Naive thymus-derived CD4-positive, alpha-beta T cell (primary cell): ENCODE measurements around the gene LHX4. TPM values are rescaled to one million over a fixed set of nuclear protein-coding genes. Genes with fewer than 3 reads are reported as not detected.
A peak's percentile ranks its signal among the peaks of the same experiment; 100 is the strongest.

ENCODE experiments used
- ATAC-seq: fragments of 150-1000 bp; cut with Tn5 transposase; 2 replicates; pipeline ENCODE4 v1.10.0; 2021; ENCODE audit warnings: mild to moderate bottlenecking, moderate library complexity
- CTCF ChIA-PET: fragments of 350-600 bp; sonication (Branson Sonifier 250); formaldehyde crosslinking; loops from one replicate; lab custom pipeline; 2021; ENCODE audit warnings: antibody characterized with exemption; lab: Charles Lee
- POLR2A ChIA-PET: fragments of 350-600 bp; sonication (Branson Sonifier 250); formaldehyde crosslinking; loops from one replicate; lab custom pipeline; 2021; ENCODE audit warnings: antibody characterized with exemption, inconsistent platforms; lab: Charles Lee
- DNase-seq, 9 donors: peaks; one replicate each; pipeline versions ENCODE4 v3.0.0 to v3.0.0-alpha.2; 2020 to 2022; ENCODE audit warnings: mixed read lengths in 1 of 9
- H3K27ac ChIP-seq: one replicate; pipeline ENCODE4 v1.7.0; 2013; ENCODE audit warnings: mild to moderate bottlenecking, low read depth, low read length, moderate library complexity
- H3K27me3 ChIP-seq, 2 donors: one replicate each; pipeline ENCODE4 v1.7.0; 2013; ENCODE audit warnings: low read length in 2 of 2, mild to moderate bottlenecking in 2 of 2, moderate library complexity in 2 of 2; ENCODE audit not compliant: control insufficient read depth in 2 of 2, insufficient read depth in 2 of 2
- H3K36me3 ChIP-seq, 3 experiments: 1 replicate in 2 of 3; 2 replicates in 1 of 3; pipeline ENCODE4 v1.7.0; 2013; ENCODE audit warnings: low read length in 3 of 3, mild to moderate bottlenecking in 3 of 3, moderate library complexity in 1 of 3; ENCODE audit not compliant: insufficient read depth in 3 of 3, control insufficient read depth in 2 of 3
- H3K4me1 ChIP-seq, 2 donors: one replicate each; pipeline ENCODE4 v1.7.0; 2013; ENCODE audit warnings: low read length in 2 of 2, mild to moderate bottlenecking in 2 of 2, moderate library complexity in 1 of 2; ENCODE audit not compliant: control insufficient read depth in 2 of 2, insufficient read depth in 2 of 2
- H3K4me3 ChIP-seq: 2 replicates; pipeline ENCODE4 v1.7.0; 2013; ENCODE audit warnings: mild to moderate bottlenecking, low read length
- H3K9me3 ChIP-seq, 3 experiments: 1 replicate in 2 of 3; 2 replicates in 1 of 3; pipeline ENCODE4 v1.7.0; 2013; ENCODE audit warnings: low read length in 3 of 3; ENCODE audit not compliant: control insufficient read depth in 2 of 3
- H3K27ac Mint-ChIP-seq, 9 donors: one replicate each; pipeline ENCODE4 v1.8.0; 2020 to 2022; ENCODE audit warnings: mixed read lengths in 9 of 9, mild to moderate bottlenecking in 8 of 9, moderate library complexity in 5 of 9, inconsistent platforms in 2 of 9
- H3K27me3 Mint-ChIP-seq, 5 donors: one replicate each; pipeline ENCODE4 v1.8.0; 2021 to 2022; ENCODE audit warnings: mixed read lengths in 5 of 5, mild to moderate bottlenecking in 1 of 5
- H3K36me3 Mint-ChIP-seq, 5 donors: one replicate each; pipeline ENCODE4 v1.8.0; 2020 to 2022; ENCODE audit warnings: mixed read lengths in 5 of 5, mild to moderate bottlenecking in 3 of 5, inconsistent platforms in 1 of 5
- H3K4me1 Mint-ChIP-seq, 7 donors: one replicate each; pipeline ENCODE4 v1.8.0; 2020 to 2022; ENCODE audit warnings: mixed read lengths in 7 of 7, mild to moderate bottlenecking in 3 of 7, inconsistent platforms in 1 of 7
- H3K4me3 Mint-ChIP-seq, 10 donors: one replicate each; pipeline ENCODE4 v1.8.0; 2020 to 2022; ENCODE audit warnings: mild to moderate bottlenecking in 10 of 10, mixed read lengths in 10 of 10, moderate library complexity in 6 of 10, inconsistent platforms in 2 of 10
- H3K9me3 Mint-ChIP-seq, 11 donors: one replicate each; pipeline ENCODE4 v1.8.0; 2020 to 2022; ENCODE audit warnings: mixed read lengths in 11 of 11, mild to moderate bottlenecking in 4 of 11, inconsistent platforms in 1 of 11, moderate library complexity in 1 of 11
- intact Hi-C, 2 donors: fragments of 100-400 bp; cut with micrococcal nuclease; formaldehyde crosslinking; loops; one replicate each; pipeline ENCODE4 v1.15.1; 2023
- polyA plus RNA-seq, 2 donors: library from polyadenylated mRNA; unstranded; fragments of 300-500 nt; fragmentation: Illumina TruSeq; gene quantifications; one replicate each; pipeline ENCODE4 v1.2.3, GENCODE V29; 2021
- total RNA-seq, 6 experiments: library from RNA in 5 of 6; stranded (reverse) in 5 of 6; gene quantifications; 1 replicate in 5 of 6; 2 replicates in 1 of 6; pipeline ENCODE4 v1.2.3 and lab custom pipeline; 2021 to 2026

Gene LHX4
- total and polyA plus RNA-seq, 7 experiments from 2014 or later = 0.07 to 0.58 (median 0.24) TPM; not detected in 4

DNA sequence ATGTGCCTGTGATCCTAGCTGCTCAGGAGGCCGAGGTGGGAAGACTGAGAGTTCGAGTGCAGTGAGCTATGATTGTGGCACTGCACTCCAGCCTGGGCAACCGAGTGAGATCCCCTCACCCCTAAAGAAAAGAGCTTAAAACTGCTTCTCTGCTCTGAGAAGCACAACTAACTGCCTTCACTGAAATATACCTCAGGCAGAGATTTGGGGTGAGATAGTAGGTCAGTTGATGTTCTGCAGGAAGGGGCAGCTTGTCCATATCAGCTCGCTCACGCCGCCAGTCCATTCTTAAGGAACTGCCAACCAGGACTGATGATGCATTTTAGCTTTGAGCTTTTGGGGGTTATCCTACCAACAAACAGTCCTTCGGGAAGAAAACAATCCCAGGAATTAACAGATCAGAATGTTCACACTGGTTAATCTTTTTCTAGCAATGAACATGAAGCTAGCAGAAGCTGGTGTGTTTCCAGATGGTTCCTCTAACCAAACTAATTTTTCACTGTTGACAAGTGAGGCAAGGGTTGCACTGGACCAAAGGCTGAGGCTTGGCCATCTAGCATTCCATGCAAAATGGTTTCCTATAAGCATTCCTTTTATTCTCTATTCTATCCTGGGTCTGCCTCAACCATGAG, 31.6 kb downstream of the LHX4 start:
- Histone ChIP-seq H3K4me1 (no peaks in the 10 kb centered on the region), H3K9me3 (no peaks in the 10 kb centered on the region), H3K4me3 (no peak overlapping the region), H3K36me3 (no peaks in the 10 kb centered on the region), H3K27ac (no peak overlapping the region), H3K27me3 (no peaks in the 10 kb centered on the region)
- H3K4me1 Mint-ChIP-seq = peaks cover 0 to 2% (median 0%) of the 10 kb centered on the region in 7 donors
- ChIA-PET CTCF (interaction anchor here (1.4 kb wide), 1 partner anchor 8 kb away, joined by 3 read pairs; no protein-coding TSS in a partner anchor), POLR2A (interaction anchor here (0.6 kb wide), 1 partner anchor 256 kb away, joined by 3 read pairs; no protein-coding TSS in a partner anchor)
- ATAC-seq (no peak), DNase-seq (no peak)
- intact Hi-C loops = no loop called here
- no peak overlapping the region for H3K4me3 Mint-ChIP-seq
- H3K9me3 Mint-ChIP-seq = no peaks in the 10 kb centered on the region
- H3K27ac Mint-ChIP-seq = no peak overlapping the region
- peaks cover 5 to 16% (median 11%) of the 10 kb centered on the region in 5 donors for H3K27me3 Mint-ChIP-seq
- H3K36me3 Mint-ChIP-seq = no peaks in the 10 kb centered on the region

DNA sequence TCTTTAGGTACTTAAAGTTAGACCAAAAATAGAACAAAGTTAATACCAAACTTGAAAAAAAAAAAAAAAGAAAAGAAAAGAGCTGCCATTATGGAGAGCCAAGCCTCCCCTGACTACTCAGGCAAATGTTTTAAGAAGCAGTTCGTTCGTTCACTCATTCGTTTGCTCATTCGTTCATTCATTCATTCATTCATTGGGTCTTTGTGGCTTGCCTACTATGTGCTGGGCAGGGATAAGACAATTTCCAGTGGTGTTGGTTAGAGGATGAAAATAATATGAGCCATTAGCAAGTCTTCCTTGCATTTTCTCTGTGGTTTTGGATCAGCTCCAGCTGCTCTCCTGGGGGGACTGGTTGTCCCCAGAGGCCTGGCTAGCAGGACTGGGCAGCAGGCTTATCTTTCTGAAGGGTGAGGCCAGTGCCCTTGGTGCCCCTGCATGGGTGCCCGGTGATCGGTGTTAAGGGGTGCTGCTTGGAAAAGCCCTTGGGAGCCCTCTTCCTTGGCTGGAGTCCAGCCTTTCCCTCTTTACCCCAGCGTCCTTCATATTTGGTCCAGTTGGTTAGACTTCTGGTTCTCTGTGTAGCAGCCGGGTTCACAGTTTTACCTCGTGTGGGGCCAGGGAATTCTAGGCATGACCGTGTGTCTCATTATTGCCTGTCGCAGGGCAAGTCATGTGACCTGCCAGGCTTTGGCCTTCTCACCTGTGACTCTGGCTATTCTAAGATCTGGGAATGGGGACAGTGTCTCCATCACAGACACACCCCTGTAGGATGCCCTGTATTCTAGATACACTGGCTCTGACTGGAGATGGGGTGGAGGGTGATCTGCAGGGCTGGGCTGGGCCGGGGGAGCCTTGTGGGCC, 32.8 kb downstream of the LHX4 start:
- no peaks in the 10 kb centered on the region for H3K36me3 ChIP-seq
- no peak overlapping the region for H3K27ac ChIP-seq
- H3K4me1 ChIP-seq = no peaks in the 10 kb centered on the region
- H3K4me1 Mint-ChIP-seq = peaks cover 0 to 4% (median 0%) of the 10 kb centered on the region in 7 donors
- ChIA-PET CTCF (no interaction called here), POLR2A (interaction anchor here (0.6 kb wide), 1 partner anchor 255 kb away, joined by 3 read pairs; no protein-coding TSS in a partner anchor)
- intact Hi-C loops = no loop called here
- H3K27me3 Mint-ChIP-seq = peaks cover 0 to 10% (median 5%) of the 10 kb centered on the region in 5 donors
- H3K27me3 ChIP-seq = no peaks in the 10 kb centered on the region
- no peaks in the 10 kb centered on the region for H3K36me3 Mint-ChIP-seq
- H3K4me3 ChIP-seq = no peak overlapping the region
- no peaks in the 10 kb centered on the region for H3K9me3 ChIP-seq
- H3K27ac Mint-ChIP-seq = no peak overlapping the region
- DNase-seq = no peak
- no peaks in the 10 kb centered on the region for H3K9me3 Mint-ChIP-seq
- no peak for ATAC-seq
- H3K4me3 Mint-ChIP-seq = no peak overlapping the region

GRCh38 chr1:180264595-180264994, 34.5 kb downstream of the LHX4 start:
- CTCF ChIA-PET = no interaction called here
- H3K9me3 ChIP-seq = no peaks in the 10 kb centered on the region
- POLR2A ChIA-PET = no interaction called here
- no peaks in the 10 kb centered on the region for H3K27me3 Mint-ChIP-seq
- no peaks in the 10 kb centered on the region for H3K4me1 ChIP-seq
- H3K36me3 ChIP-seq = no peaks in the 10 kb centered on the region
- DNase-seq = no peak
- H3K36me3 Mint-ChIP-seq = no peaks in the 10 kb centered on the region
- no peak overlapping the region for H3K4me3 Mint-ChIP-seq
- H3K9me3 Mint-ChIP-seq = no peaks in the 10 kb centered on the region
- H3K4me3 ChIP-seq = no peak overlapping the region
- no peaks in the 10 kb centered on the region for H3K27me3 ChIP-seq
- no peak overlapping the region for H3K27ac Mint-ChIP-seq
- no peak for ATAC-seq
- intact Hi-C loops = no loop called here
- H3K27ac ChIP-seq = no peak overlapping the region
- H3K4me1 Mint-ChIP-seq = peaks cover 0 to 4% (median 0%) of the 10 kb centered on the region in 7 donors

- ATAC-seq (no peak), DNase-seq (no peak)
- no peaks in the 10 kb centered on the region for H3K27me3 Mint-ChIP-seq
- ChIA-PET CTCF (no interaction called here), POLR2A (no interaction called here)
- H3K4me1 ChIP-seq = no peaks in the 10 kb centered on the region
- no peak overlapping the region for H3K27ac ChIP-seq
- no peak overlapping the region for H3K4me3 ChIP-seq
- peak overlapping the region in 2 of 9 donors; percentile 19 to 23 for H3K27ac Mint-ChIP-seq
- no peaks in the 10 kb centered on the region for H3K9me3 ChIP-seq
- no peaks in the 10 kb centered on the region for H3K36me3 Mint-ChIP-seq
- no peaks in the 10 kb centered on the region for H3K36me3 ChIP-seq
- intact Hi-C loops = no loop called here
- H3K27me3 ChIP-seq = no peaks in the 10 kb centered on the region
- peaks cover 0 to 4% (median 0%) of the 10 kb centered on the region in 7 donors for H3K4me1 Mint-ChIP-seq
- H3K9me3 Mint-ChIP-seq = no peaks in the 10 kb centered on the region
- H3K4me3 Mint-ChIP-seq = no peak overlapping the region
These were observed 35.1 kb downstream of the LHX4 start for GRCh38 chr1:180265201-180265600.

DNA sequence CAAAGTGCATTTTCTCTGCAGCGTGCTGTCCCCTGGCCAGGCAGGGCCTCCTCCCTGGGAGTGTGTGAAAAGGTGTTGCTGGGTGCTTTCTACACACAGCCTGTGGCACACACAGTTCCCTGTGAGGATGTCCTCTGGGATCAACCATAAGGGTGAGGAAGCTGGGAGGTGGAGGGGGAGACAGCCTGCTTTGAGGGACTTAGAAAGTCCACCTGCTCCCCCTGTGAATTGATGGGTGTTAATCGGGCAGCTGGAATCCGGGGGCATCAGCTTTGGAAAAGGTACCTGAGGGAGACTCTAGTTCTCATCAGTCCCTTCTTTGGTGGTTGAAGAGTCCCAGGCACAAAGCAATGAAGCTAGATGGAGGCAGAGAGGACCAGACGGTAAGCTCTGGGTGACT, 35.8 kb downstream of the LHX4 start:
- no peaks in the 10 kb centered on the region for H3K4me1 ChIP-seq
- Mint-ChIP-seq H3K36me3 (no peaks in the 10 kb centered on the region), H3K27me3 (no peaks in the 10 kb centered on the region), H3K4me1 (peaks cover 0 to 4% (median 0%) of the 10 kb centered on the region in 7 donors), H3K9me3 (no peaks in the 10 kb centered on the region), H3K4me3 (no peak overlapping the region), H3K27ac (no peak overlapping the region)
- no peaks in the 10 kb centered on the region for H3K36me3 ChIP-seq
- intact Hi-C loops = no loop called here
- no peak overlapping the region for H3K27ac ChIP-seq
- ChIA-PET CTCF (no interaction called here), POLR2A (no interaction called here)
- ATAC-seq (no peak), DNase-seq (no peak)
- no peaks in the 10 kb centered on the region for H3K27me3 ChIP-seq
- no peaks in the 10 kb centered on the region for H3K9me3 ChIP-seq
- no peak overlapping the region for H3K4me3 ChIP-seq

- H3K9me3 ChIP-seq = no peaks in the 10 kb centered on the region
- H3K36me3 ChIP-seq = no peaks in the 10 kb centered on the region
- ChIA-PET CTCF (no interaction called here), POLR2A (no interaction called here)
- no peaks in the 10 kb centered on the region for H3K4me1 ChIP-seq
- H3K4me3 ChIP-seq = no peak overlapping the region
- H3K36me3 Mint-ChIP-seq = no peaks in the 10 kb centered on the region
- DNase-seq = no peak
- no peaks in the 10 kb centered on the region for H3K9me3 Mint-ChIP-seq
- no peaks in the 10 kb centered on the region for H3K27me3 Mint-ChIP-seq
- H3K27ac Mint-ChIP-seq = no peak overlapping the region
- peaks cover 0 to 4% (median 0%) of the 10 kb centered on the region in 7 donors for H3K4me1 Mint-ChIP-seq
- H3K27ac ChIP-seq = no peak overlapping the region
- no peaks in the 10 kb centered on the region for H3K27me3 ChIP-seq
- intact Hi-C loops = no loop called here
- H3K4me3 Mint-ChIP-seq = no peak overlapping the region
- ATAC-seq = no peak
These were observed 36.5 kb downstream of the LHX4 start for GRCh38 chr1:180266275-180267210.
